Neural cell (in vitro differentiated cells): ENCODE data around the gene KLC4.

Source experiments
- CTCF ChIP-seq: fragments of 450-650 bp; IDR thresholded peaks from 2 replicates; pipeline ENCODE4 v1.5.1; 2014; ENCODE audit warnings: antibody characterized with exemption, mild to moderate bottlenecking, moderate library complexity; ENCODE audit not compliant: poor library complexity, severe bottlenecking
- EP300 ChIP-seq: fragments of 450-650 bp; conservative IDR thresholded peaks from 2 replicates; pipeline ENCODE4 v1.6.1; 2014; ENCODE audit warnings: antibody characterized with exemption, mild to moderate bottlenecking, moderate library complexity; ENCODE audit not compliant: poor library complexity, severe bottlenecking
- EZH2 ChIP-seq: fragments of 200-600, 300-800 bp; shearing (Covaris generic), sonication (generic); IDR thresholded peaks from 2 replicates; pipeline ENCODE4 v1.6.1; 2014; ENCODE audit warnings: antibody characterized with exemption, low read length, borderline replicate concordance, mild to moderate bottlenecking; ENCODE audit not compliant: insufficient read depth, poor library complexity, severe bottlenecking
- POLR2AphosphoS5 ChIP-seq: IDR thresholded peaks from 2 replicates; pipeline ENCODE4 v1.6.1; 2012
- RAD21 ChIP-seq: fragments of 450-650 bp; conservative IDR thresholded peaks from 2 replicates; pipeline ENCODE4 v1.6.1; 2014; ENCODE audit warnings: antibody characterized with exemption, mild to moderate bottlenecking, moderate library complexity
- REST ChIP-seq: IDR thresholded peaks from 2 replicates; pipeline ENCODE4 v1.6.1; 2012; ENCODE audit warnings: borderline replicate concordance
- SMC3 ChIP-seq: fragments of 450-650 bp; conservative IDR thresholded peaks from 2 replicates; pipeline ENCODE4 v1.6.1; 2014; ENCODE audit warnings: antibody characterized with exemption, mild to moderate bottlenecking, moderate library complexity; ENCODE audit not compliant: poor library complexity
- TAF1 ChIP-seq: IDR thresholded peaks from 2 replicates; pipeline ENCODE4 v1.6.1; 2012; ENCODE audit warnings: low read depth

- TF ChIP-seq CTCF, result peak; percentile 24
- TF ChIP-seq EZH2, result no peak
- TF ChIP-seq POLR2AphosphoS5, result peak; percentile 84
- peak; percentile 28 for TF ChIP-seq TAF1
- TF ChIP-seq RAD21, result peak; percentile 31
- peak; percentile 52 for TF ChIP-seq SMC3
- TF ChIP-seq REST, result no peak
- no peak for TF ChIP-seq EP300
Observed at GRCh38 chr6:43053545-43054205, 5.8 kb upstream of the KLC4 start, which contains the start of gene CUL7.
